B cell (primary cell): Measurements from ENCODE around the gene FHIT. TPM values are rescaled to one million over a fixed set of nuclear protein-coding genes. Genes with fewer than 3 reads are reported as not detected.

Experiments
- ATAC-seq: fragments of 200-7000 bp; cut with Tn5 transposase; one replicate; pipeline ENCODE4 v1.10.0; 2021; ENCODE audit warnings: low read depth, mild to moderate bottlenecking, moderate number of reproducible peaks, moderate library complexity
- CTCF ChIA-PET: fragments of 350-600 bp; sonication (Branson Sonifier 250); formaldehyde crosslinking; loops from one replicate; lab custom pipeline; 2021; ENCODE audit warnings: antibody characterized with exemption, inconsistent platforms; lab: Charles Lee
- POLR2A ChIA-PET: fragments of 350-600 bp; sonication (Branson Sonifier 250); formaldehyde crosslinking; loops from one replicate; lab custom pipeline; 2021; ENCODE audit warnings: antibody characterized with exemption; lab: Charles Lee
- DNase-seq: peaks from one replicate; pipeline ENCODE4 v3.0.0; 2013
- H2AFZ ChIP-seq: 2 replicates; pipeline ENCODE4 v1.6.1; 2012; ENCODE audit warnings: mild to moderate bottlenecking, low read depth, low read length; ENCODE audit not compliant: insufficient read depth, poor library complexity, severe bottlenecking
- H3K27ac ChIP-seq, 2 donors: 1 replicate in 1 of 2; 2 replicates in 1 of 2; pipeline ENCODE4 v1.5.1; 2012 to 2013; ENCODE audit warnings: low read length in 2 of 2, mild to moderate bottlenecking in 2 of 2, moderate library complexity in 1 of 2
- H3K27me3 ChIP-seq, 4 experiments: fragments of 200-600 bp in 1 of 4; sonication (generic) in 1 of 4; replicated peaks in 1 of 4; 1 replicate in 2 of 4; 2 replicates in 2 of 4; pipeline versions ENCODE4 v1.6.1 to v1.7.0; 2013 to 2016; ENCODE audit warnings: low read length in 3 of 4, mild to moderate bottlenecking in 2 of 4, mixed read lengths in 1 of 4, moderate library complexity in 1 of 4; ENCODE audit not compliant: insufficient read depth in 4 of 4, control insufficient read depth in 3 of 4; ENCODE audit errors: control extremely low read depth in 1 of 4
- H3K36me3 ChIP-seq, 2 experiments: replicated peaks in 1 of 2; 1 replicate in 1 of 2; 2 replicates in 1 of 2; pipeline versions ENCODE4 v1.6.1 to v1.7.1; 2013; ENCODE audit warnings: low read length in 1 of 2; ENCODE audit not compliant: insufficient read depth in 2 of 2, control insufficient read depth in 1 of 2; ENCODE audit errors: control extremely low read depth in 1 of 2, extremely low read depth in 1 of 2
- H3K4me1 ChIP-seq, 2 donors: fragments of 200-600 bp in 1 of 2; sonication (generic) in 1 of 2; 1 replicate in 1 of 2; 2 replicates in 1 of 2; pipeline versions ENCODE4 v1.5.1 to v1.6.1; 2013 to 2017; ENCODE audit warnings: low read length in 2 of 2; ENCODE audit not compliant: control insufficient read depth in 2 of 2, insufficient read depth in 2 of 2
- H3K4me2 ChIP-seq: replicated peaks from 2 replicates; pipeline ENCODE3; 2012; ENCODE audit warnings: mild to moderate bottlenecking, low read depth, low read length; ENCODE audit not compliant: poor library complexity, severe bottlenecking
- H3K4me3 ChIP-seq, 5 experiments: fragments of 200-600 bp in 1 of 5; sonication (generic) in 1 of 5; 1 replicate in 3 of 5; 2 replicates in 2 of 5; pipeline versions ENCODE4 v1.5.1 to v1.7.0; 2011 to 2016; ENCODE audit warnings: low read length in 4 of 5, mild to moderate bottlenecking in 4 of 5, low read depth in 2 of 5, control low read depth in 1 of 5, moderate library complexity in 1 of 5; ENCODE audit not compliant: insufficient read depth in 1 of 5; ENCODE audit errors: control extremely low read depth in 1 of 5, extremely low read depth in 1 of 5
- H3K79me2 ChIP-seq: fragments of 200-600 bp; sonication (generic); one replicate; pipeline ENCODE4 v1.6.0; 2016; ENCODE audit warnings: low read length; ENCODE audit not compliant: control insufficient read depth, insufficient read depth
- H3K9ac ChIP-seq: fragments of 200-600 bp; sonication (generic); 2 replicates; pipeline ENCODE4 v1.6.1; 2017; ENCODE audit warnings: mild to moderate bottlenecking, low read length, moderate library complexity
- H3K9me3 ChIP-seq, 3 donors: one replicate each; pipeline versions ENCODE4 v1.6.1 to v1.7.1; 2013; ENCODE audit warnings: low read length in 2 of 3; ENCODE audit not compliant: control insufficient read depth in 2 of 3, insufficient read depth in 1 of 3; ENCODE audit errors: control extremely low read depth in 1 of 3
- H4K20me1 ChIP-seq: 2 replicates; pipeline ENCODE4 v1.6.0; 2012; ENCODE audit warnings: mild to moderate bottlenecking, low read length; ENCODE audit not compliant: insufficient read depth, control insufficient read depth, poor library complexity, severe bottlenecking
- H3K27ac Mint-ChIP-seq: one replicate; pipeline ENCODE4 v1.8.0; 2021; ENCODE audit warnings: mixed read lengths
- H3K27me3 Mint-ChIP-seq: one replicate; pipeline ENCODE4 v1.8.0; 2021; ENCODE audit warnings: mixed read lengths
- H3K4me1 Mint-ChIP-seq: one replicate; pipeline ENCODE4 v1.8.0; 2021; ENCODE audit warnings: mixed read lengths
- H3K4me3 Mint-ChIP-seq: one replicate; pipeline ENCODE4 v1.8.0; 2021; ENCODE audit warnings: mixed read lengths
- H3K9me3 Mint-ChIP-seq: one replicate; pipeline ENCODE4 v1.8.0; 2022; ENCODE audit warnings: mixed read lengths; ENCODE audit not compliant: insufficient read depth
- CTCF ChIP-seq: fragments of 200-600 bp; IDR thresholded peaks from one replicate; pipeline ENCODE4 v1.8.0; 2022; ENCODE audit warnings: antibody characterized with exemption, mild to moderate bottlenecking
- EZH2 ChIP-seq: IDR thresholded peaks from 2 replicates; pipeline ENCODE4 v1.6.1; 2012; ENCODE audit warnings: borderline replicate concordance, low read depth, mild to moderate bottlenecking, moderate library complexity, low read length; ENCODE audit not compliant: insufficient read depth, poor library complexity, severe bottlenecking
- WGBS: methylation state at CpG from one replicate; pipeline ENCODE4 v1.1.5; 2013; ENCODE audit warnings: missing lambda C conversion rate; ENCODE audit not compliant: insufficient coverage; 5-methylcytosine and 5-hydroxymethylcytosine counted together
- intact Hi-C: fragments of 100-400 bp; cut with micrococcal nuclease; formaldehyde crosslinking; loops from one replicate; pipeline ENCODE4 v1.10.0; 2022
- polyA plus RNA-seq: library from polyadenylated mRNA; depleted of rRNA; stranded (reverse); fragments of >200 nt; gene quantifications from 2 replicates; pipeline ENCODE4 v1.2.3, GENCODE V29; 2012
- total RNA-seq, 2 donors: library from RNA; stranded (reverse); fragments of 120-200 nt in 1 of 2; gene quantifications; 1 replicate in 1 of 2; 2 replicates in 1 of 2; pipeline versions ENCODE4 v1.2.3 to v1.2.4, GENCODE V29; 2013 to 2022

The FHIT gene
- total and polyA plus RNA-seq, 2 donors (not counting 1 experiment from before 2014, with no cell fraction given) = 1.7 to 7.8 TPM

GRCh38 chr3:60629816-60630215 lies 621.4 kb downstream of the FHIT start:
- no peaks in the 10 kb centered on the region for H3K27me3 ChIP-seq
- Mint-ChIP-seq H3K27me3 (no peaks in the 10 kb centered on the region), H3K4me3 (no peak overlapping the region), H3K27ac (no peak overlapping the region), H3K9me3 (no peaks in the 10 kb centered on the region), H3K4me1 (no peaks in the 10 kb centered on the region)
- no peaks in the 10 kb centered on the region for H3K4me1 ChIP-seq
- H3K9ac ChIP-seq = no peak overlapping the region
- no peak for TF ChIP-seq EZH2
- TF ChIP-seq CTCF = no peak
- DNase-seq (no peak), ATAC-seq (no peak)
- H2AFZ ChIP-seq = no peak overlapping the region
- H4K20me1 ChIP-seq = no peaks in the 10 kb centered on the region
- H3K27ac ChIP-seq = no peak overlapping the region
- ChIA-PET POLR2A (no interaction called here), CTCF (no interaction called here)
- H3K4me2 ChIP-seq = no peak overlapping the region
- intact Hi-C loops = no loop called here
- H3K4me3 ChIP-seq = no peak overlapping the region
- no CpG with 5 or more reads among the region's 2 CpGs for WGBS
- H3K36me3 ChIP-seq = no peaks in the 10 kb centered on the region
- no peaks in the 10 kb centered on the region for H3K79me2 ChIP-seq
- H3K9me3 ChIP-seq = no peaks in the 10 kb centered on the region

GRCh38 chr3:60622349-60622748 lies 628.9 kb downstream of the FHIT start:
- no peaks in the 10 kb centered on the region for H3K79me2 ChIP-seq
- no peak overlapping the region for H3K27ac ChIP-seq
- intact Hi-C loops = no loop called here
- H3K4me1 ChIP-seq = no peaks in the 10 kb centered on the region
- CTCF ChIA-PET = no interaction called here
- no peak overlapping the region for H3K4me2 ChIP-seq
- no peaks in the 10 kb centered on the region for H3K27me3 Mint-ChIP-seq
- no peaks in the 10 kb centered on the region for H3K27me3 ChIP-seq
- TF ChIP-seq CTCF (no peak), EZH2 (no peak)
- no peaks in the 10 kb centered on the region for H3K36me3 ChIP-seq
- H3K4me3 ChIP-seq = no peak overlapping the region
- no peak overlapping the region for H3K9ac ChIP-seq
- peaks cover 7% of the 10 kb centered on the region for H3K9me3 Mint-ChIP-seq
- H4K20me1 ChIP-seq = no peaks in the 10 kb centered on the region
- WGBS = no CpG with 5 or more reads among the region's 1 CpG
- H3K27ac Mint-ChIP-seq = no peak overlapping the region
- POLR2A ChIA-PET = no interaction called here
- H2AFZ ChIP-seq = no peak overlapping the region
- H3K4me3 Mint-ChIP-seq = no peak overlapping the region
- ATAC-seq = no peak
- DNase-seq = no peak
- no peaks in the 10 kb centered on the region for H3K9me3 ChIP-seq
- H3K4me1 Mint-ChIP-seq = no peaks in the 10 kb centered on the region
